GM23338 (cell line): Measurements from ENCODE around the gene FAM168A.

Source experiments
- CREB1 ChIP-seq: fragments of 250-450 bp; sonication (Bioruptor Pico); IDR thresholded peaks from 2 replicates; pipeline ENCODE4 v1.5.0; 2020; ENCODE audit warnings: low read depth, mild to moderate bottlenecking, moderate library complexity
- ETS1 ChIP-seq: IDR thresholded peaks from 2 replicates; pipeline ENCODE4 v1.6.1; 2016; ENCODE audit warnings: antibody characterized with exemption
- EZH2 ChIP-seq: fragments of 200-600 bp; sonication (generic); IDR thresholded peaks from one replicate; pipeline ENCODE4 v1.8.0; 2017; ENCODE audit warnings: antibody characterized with exemption, mild to moderate bottlenecking, low read depth; ENCODE audit not compliant: unreplicated experiment
- EZH2phosphoT487 ChIP-seq: fragments of 200-600 bp; sonication (generic); IDR thresholded peaks from one replicate; pipeline ENCODE4 v1.8.1; 2018; ENCODE audit warnings: antibody characterized with exemption; ENCODE audit not compliant: unreplicated experiment
- JUNB ChIP-seq: IDR thresholded peaks from one replicate; pipeline ENCODE4 v1.6.1; 2016; ENCODE audit warnings: antibody characterized with exemption; ENCODE audit not compliant: unreplicated experiment
- NANOG ChIP-seq: IDR thresholded peaks from 2 replicates; pipeline ENCODE4 v1.6.1; 2016; ENCODE audit warnings: antibody characterized with exemption, borderline replicate concordance
- POLR2AphosphoS5 ChIP-seq: IDR thresholded peaks from 2 replicates; pipeline ENCODE4 v1.6.1; 2016; ENCODE audit warnings: antibody characterized with exemption, low read depth
- REST ChIP-seq: IDR thresholded peaks from one replicate; pipeline ENCODE4 v1.6.1; 2018; ENCODE audit warnings: antibody characterized with exemption; ENCODE audit not compliant: unreplicated experiment
- TF ChIP-seq, protein P1 (sequence below), 2 experiments: fragments of 200-600 bp in 1 of 2; sonication (generic) in 1 of 2; conservative IDR thresholded peaks; 2 replicates each; pipeline versions ENCODE4 v1.5.1 to v1.6.1; 2016 to 2017; ENCODE audit warnings: antibody characterized with exemption in 2 of 2, low read depth in 2 of 2, mild to moderate bottlenecking in 2 of 2, moderate library complexity in 1 of 2
- TF ChIP-seq, protein P2 (sequence below): fragments of 250-450 bp; sonication (Bioruptor Pico); IDR thresholded peaks from 2 replicates; pipeline ENCODE4 v1.5.0; 2020; ENCODE audit warnings: mild to moderate bottlenecking, moderate library complexity

DNA sequence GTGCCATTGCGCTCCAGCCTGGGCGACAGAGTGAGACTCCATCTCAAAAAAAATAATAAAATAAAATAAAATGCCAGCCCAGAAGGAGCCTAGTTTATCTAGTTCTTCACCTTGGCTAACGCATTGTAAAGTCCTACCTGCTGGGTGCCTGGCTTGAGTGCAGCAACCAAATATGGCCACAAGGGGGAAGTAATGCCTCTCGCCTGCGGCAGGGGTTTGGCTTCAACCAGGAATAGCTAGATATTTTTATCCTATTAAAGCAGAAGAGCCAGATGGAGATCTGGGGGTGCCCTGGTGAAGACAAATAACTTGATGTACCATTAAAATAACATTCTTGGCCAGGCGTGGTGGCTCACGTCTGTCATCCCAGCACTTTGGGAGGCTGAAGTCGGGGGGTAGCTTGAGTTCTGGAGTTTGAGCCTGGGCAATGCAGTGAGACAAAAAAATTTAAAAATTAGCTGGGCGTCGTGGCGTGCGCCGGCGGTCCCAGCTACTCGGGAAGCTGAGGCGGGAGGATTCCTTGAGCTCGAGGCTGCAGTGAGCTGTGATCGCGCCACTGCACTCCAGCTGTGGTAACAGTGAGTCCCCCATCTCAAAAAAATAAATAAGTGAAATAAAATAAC, 27.9 kb upstream of the FAM168A start:
- TF ChIP-seq, protein P1, sequence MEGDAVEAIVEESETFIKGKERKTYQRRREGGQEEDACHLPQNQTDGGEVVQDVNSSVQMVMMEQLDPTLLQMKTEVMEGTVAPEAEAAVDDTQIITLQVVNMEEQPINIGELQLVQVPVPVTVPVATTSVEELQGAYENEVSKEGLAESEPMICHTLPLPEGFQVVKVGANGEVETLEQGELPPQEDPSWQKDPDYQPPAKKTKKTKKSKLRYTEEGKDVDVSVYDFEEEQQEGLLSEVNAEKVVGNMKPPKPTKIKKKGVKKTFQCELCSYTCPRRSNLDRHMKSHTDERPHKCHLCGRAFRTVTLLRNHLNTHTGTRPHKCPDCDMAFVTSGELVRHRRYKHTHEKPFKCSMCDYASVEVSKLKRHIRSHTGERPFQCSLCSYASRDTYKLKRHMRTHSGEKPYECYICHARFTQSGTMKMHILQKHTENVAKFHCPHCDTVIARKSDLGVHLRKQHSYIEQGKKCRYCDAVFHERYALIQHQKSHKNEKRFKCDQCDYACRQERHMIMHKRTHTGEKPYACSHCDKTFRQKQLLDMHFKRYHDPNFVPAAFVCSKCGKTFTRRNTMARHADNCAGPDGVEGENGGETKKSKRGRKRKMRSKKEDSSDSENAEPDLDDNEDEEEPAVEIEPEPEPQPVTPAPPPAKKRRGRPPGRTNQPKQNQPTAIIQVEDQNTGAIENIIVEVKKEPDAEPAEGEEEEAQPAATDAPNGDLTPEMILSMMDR (conservative IDR thresholded peaks at IDR 0.05; ENCODE audit: low read depth in 2 of 2) = peak; percentile 95 to 96
- TF ChIP-seq, protein P2, sequence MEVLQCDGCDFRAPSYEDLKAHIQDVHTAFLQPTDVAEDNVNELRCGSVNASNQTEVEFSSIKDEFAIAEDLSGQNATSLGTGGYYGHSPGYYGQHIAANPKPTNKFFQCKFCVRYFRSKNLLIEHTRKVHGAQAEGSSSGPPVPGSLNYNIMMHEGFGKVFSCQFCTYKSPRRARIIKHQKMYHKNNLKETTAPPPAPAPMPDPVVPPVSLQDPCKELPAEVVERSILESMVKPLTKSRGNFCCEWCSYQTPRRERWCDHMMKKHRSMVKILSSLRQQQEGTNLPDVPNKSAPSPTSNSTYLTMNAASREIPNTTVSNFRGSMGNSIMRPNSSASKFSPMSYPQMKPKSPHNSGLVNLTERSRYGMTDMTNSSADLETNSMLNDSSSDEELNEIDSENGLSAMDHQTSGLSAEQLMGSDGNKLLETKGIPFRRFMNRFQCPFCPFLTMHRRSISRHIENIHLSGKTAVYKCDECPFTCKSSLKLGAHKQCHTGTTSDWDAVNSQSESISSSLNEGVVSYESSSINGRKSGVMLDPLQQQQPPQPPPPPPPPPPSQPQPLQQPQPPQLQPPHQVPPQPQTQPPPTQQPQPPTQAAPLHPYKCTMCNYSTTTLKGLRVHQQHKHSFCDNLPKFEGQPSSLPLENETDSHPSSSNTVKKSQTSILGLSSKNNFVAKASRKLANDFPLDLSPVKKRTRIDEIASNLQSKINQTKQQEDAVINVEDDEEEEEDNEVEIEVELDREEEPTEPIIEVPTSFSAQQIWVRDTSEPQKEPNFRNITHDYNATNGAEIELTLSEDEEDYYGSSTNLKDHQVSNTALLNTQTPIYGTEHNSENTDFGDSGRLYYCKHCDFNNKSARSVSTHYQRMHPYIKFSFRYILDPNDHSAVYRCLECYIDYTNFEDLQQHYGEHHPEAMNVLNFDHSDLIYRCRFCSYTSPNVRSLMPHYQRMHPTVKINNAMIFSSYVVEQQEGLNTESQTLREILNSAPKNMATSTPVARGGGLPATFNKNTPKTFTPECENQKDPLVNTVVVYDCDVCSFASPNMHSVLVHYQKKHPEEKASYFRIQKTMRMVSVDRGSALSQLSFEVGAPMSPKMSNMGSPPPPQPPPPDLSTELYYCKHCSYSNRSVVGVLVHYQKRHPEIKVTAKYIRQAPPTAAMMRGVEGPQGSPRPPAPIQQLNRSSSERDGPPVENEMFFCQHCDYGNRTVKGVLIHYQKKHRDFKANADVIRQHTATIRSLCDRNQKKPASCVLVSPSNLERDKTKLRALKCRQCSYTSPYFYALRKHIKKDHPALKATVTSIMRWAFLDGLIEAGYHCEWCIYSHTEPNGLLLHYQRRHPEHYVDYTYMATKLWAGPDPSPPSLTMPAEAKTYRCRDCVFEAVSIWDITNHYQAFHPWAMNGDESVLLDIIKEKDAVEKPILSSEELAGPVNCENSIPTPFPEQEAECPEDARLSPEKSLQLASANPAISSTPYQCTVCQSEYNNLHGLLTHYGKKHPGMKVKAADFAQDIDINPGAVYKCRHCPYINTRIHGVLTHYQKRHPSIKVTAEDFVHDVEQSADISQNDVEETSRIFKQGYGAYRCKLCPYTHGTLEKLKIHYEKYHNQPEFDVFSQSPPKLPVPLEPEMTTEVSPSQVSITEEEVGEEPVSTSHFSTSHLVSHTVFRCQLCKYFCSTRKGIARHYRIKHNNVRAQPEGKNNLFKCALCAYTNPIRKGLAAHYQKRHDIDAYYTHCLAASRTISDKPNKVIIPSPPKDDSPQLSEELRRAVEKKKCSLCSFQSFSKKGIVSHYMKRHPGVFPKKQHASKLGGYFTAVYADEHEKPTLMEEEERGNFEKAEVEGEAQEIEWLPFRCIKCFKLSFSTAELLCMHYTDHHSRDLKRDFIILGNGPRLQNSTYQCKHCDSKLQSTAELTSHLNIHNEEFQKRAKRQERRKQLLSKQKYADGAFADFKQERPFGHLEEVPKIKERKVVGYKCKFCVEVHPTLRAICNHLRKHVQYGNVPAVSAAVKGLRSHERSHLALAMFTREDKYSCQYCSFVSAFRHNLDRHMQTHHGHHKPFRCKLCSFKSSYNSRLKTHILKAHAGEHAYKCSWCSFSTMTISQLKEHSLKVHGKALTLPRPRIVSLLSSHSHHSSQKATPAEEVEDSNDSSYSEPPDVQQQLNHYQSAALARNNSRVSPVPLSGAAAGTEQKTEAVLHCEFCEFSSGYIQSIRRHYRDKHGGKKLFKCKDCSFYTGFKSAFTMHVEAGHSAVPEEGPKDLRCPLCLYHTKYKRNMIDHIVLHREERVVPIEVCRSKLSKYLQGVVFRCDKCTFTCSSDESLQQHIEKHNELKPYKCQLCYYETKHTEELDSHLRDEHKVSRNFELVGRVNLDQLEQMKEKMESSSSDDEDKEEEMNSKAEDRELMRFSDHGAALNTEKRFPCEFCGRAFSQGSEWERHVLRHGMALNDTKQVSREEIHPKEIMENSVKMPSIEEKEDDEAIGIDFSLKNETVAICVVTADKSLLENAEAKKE (CRISPR knock-in tag) = no peak
- TF ChIP-seq REST (no peak), POLR2AphosphoS5 (no peak), EZH2phosphoT487 (no peak), EZH2 (no peak), JUNB (no peak), CREB1 (no peak), NANOG (no peak), ETS1 (no peak)
